Skeletal muscle satellite cell (primary cell): ENCODE results near the gene BUB1B.
"Not testable (repeated sequence)": the region's sequence is repeated elsewhere in the genome, so short reads cannot be mapped to it uniquely, and the experiment has no call there.

Experiments
- H3K27me3 ChIP-seq: 2 replicates; pipeline ENCODE4 v1.7.0; 2013; ENCODE audit warnings: low read length; ENCODE audit not compliant: control insufficient read depth, insufficient read depth
- H3K36me3 ChIP-seq: 2 replicates; pipeline ENCODE4 v1.7.0; 2013; ENCODE audit warnings: mild to moderate bottlenecking, control low read depth, low read length; ENCODE audit not compliant: insufficient read depth
- H3K4me1 ChIP-seq: 2 replicates; pipeline ENCODE4 v1.7.0; 2013; ENCODE audit warnings: low read length; ENCODE audit not compliant: control insufficient read depth, insufficient read depth
- H3K4me2 ChIP-seq: 2 replicates; pipeline ENCODE4 v1.7.0; 2013; ENCODE audit warnings: mild to moderate bottlenecking, low read length
- H3K4me3 ChIP-seq: 2 replicates; pipeline ENCODE4 v1.7.0; 2013; ENCODE audit warnings: low read length
- H3K9ac ChIP-seq: 2 replicates; pipeline ENCODE4 v1.7.0; 2013; ENCODE audit warnings: mild to moderate bottlenecking, low read depth, low read length, moderate library complexity
- H3K9me3 ChIP-seq: replicated peaks from 2 replicates; pipeline ENCODE4 v1.7.0; 2013; ENCODE audit warnings: mild to moderate bottlenecking, control low read depth, low read length

Gene BUB1B

GRCh38 chr15:40138201-40138570, 22.7 kb upstream of the BUB1B start:
- not testable (repeated sequence) for H3K9me3 ChIP-seq, H3K4me3 ChIP-seq, H3K4me1 ChIP-seq, H3K4me2 ChIP-seq, H3K36me3 ChIP-seq, H3K9ac ChIP-seq
- H3K27me3 ChIP-seq = peaks cover 22% of the 10 kb centered on the region

DNA sequence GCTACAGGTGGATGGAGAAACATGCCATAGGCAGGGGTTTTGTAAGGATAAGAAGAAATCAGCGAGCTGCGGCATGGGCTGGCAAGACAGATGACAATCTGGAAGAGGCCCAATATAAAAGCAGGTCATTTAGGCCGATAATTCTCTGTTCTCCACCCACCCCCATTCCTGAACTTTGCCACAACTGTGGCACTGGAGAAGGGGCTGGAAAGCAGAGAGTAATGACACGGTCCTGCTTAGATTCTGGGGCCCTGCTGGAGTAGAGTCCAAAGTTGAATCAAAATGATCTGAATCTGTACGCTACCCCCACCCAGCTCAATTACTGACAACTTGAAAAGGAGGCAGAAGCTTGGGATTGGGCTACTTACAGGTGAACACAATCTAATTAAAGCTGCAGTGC, 18.4 kb upstream of the BUB1B start:
- Histone ChIP-seq H3K4me2 (no peak overlapping the region), H3K4me3 (no peak overlapping the region), H3K27me3 (peaks cover 17% of the 10 kb centered on the region), H3K9ac (no peak overlapping the region), H3K36me3 (no peaks in the 10 kb centered on the region), H3K4me1 (peaks cover 7% of the 10 kb centered on the region), H3K9me3 (no peaks in the 10 kb centered on the region)

DNA sequence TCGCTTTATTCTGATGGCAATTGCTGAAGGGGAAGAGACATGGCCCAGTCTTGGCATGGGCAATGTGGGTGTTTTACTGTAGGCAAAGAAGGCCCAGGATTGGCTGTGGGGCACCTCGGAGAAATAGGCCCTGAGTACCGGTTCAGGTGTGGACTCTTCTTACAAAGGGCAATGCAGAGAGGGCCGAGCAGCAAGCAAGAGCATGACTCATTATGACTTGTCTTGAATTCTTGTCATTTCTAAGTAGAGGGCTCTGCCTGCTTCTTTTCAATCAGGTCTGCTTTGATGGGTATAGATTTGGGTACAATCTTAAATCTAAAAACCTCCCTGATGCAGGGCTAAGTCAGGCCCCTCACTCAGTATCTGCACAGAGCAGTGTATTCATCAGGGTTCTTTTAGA, 14.8 kb upstream of the BUB1B start:
- Histone ChIP-seq H3K36me3 (no peaks in the 10 kb centered on the region), H3K9me3 (no peaks in the 10 kb centered on the region), H3K9ac (no peak overlapping the region), H3K4me1 (peaks cover 19% of the 10 kb centered on the region), H3K4me3 (no peak overlapping the region), H3K27me3 (peaks cover 8% of the 10 kb centered on the region), H3K4me2 (no peak overlapping the region)

DNA sequence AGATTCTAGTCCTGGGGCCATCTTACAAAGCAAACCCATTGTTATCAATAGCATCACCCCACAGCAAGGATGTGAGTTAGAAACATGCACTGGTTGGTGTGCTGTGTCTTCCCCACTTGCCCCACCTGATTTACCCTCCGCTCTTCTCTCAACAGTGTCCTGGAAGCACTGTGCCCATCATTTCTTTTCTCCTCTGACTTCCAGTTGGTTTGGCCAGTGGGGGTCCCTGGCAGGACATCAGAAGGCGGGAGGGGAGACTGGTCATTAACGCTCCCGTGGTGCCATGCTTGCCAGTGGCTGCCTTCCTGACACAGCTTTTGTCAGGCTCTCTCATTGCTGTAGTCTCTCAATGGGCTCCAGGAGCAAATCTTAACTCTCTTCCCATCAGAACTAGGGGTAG, 11.5 kb upstream of the BUB1B start:
- Histone ChIP-seq H3K36me3 (no peaks in the 10 kb centered on the region), H3K27me3 (no peaks in the 10 kb centered on the region), H3K4me2 (no peak overlapping the region), H3K9ac (no peak overlapping the region), H3K9me3 (no peaks in the 10 kb centered on the region), H3K4me3 (no peak overlapping the region), H3K4me1 (peaks cover 19% of the 10 kb centered on the region)

GRCh38 chr15:40150163-40150925, 10.5 kb upstream of the BUB1B start:
- Histone ChIP-seq H3K4me1 (peaks cover 19% of the 10 kb centered on the region), H3K9ac (no peak overlapping the region), H3K36me3 (no peaks in the 10 kb centered on the region), H3K27me3 (peaks cover 1% of the 10 kb centered on the region), H3K4me2 (peak overlapping the region; percentile 67), H3K9me3 (no peaks in the 10 kb centered on the region), H3K4me3 (no peak overlapping the region)

DNA sequence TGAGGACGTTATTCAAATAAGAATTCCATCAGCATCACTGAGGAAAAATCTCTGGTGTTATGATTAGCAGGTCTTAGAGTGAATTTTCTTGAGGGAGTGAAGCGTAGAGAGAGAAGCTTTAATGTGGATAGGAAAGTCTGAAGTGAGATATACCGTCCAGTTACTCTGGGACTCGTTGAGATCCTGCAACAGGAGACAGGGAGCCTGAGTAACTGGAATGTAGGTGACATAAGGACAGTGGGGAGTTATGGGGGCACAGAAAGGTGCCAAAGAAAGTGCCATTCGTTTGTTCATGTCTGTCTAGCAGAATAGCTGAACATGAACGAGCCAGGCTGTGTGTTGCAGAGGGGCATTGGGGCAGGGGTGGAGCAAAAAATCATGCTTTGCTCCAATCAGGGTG, 9.4 kb upstream of the BUB1B start:
- H3K36me3 ChIP-seq = no peaks in the 10 kb centered on the region
- peaks cover 12% of the 10 kb centered on the region for H3K4me1 ChIP-seq
- H3K27me3 ChIP-seq = peaks cover 5% of the 10 kb centered on the region
- H3K4me2 ChIP-seq = no peak overlapping the region
- H3K4me3 ChIP-seq = no peak overlapping the region
- no peaks in the 10 kb centered on the region for H3K9me3 ChIP-seq
- no peak overlapping the region for H3K9ac ChIP-seq

DNA sequence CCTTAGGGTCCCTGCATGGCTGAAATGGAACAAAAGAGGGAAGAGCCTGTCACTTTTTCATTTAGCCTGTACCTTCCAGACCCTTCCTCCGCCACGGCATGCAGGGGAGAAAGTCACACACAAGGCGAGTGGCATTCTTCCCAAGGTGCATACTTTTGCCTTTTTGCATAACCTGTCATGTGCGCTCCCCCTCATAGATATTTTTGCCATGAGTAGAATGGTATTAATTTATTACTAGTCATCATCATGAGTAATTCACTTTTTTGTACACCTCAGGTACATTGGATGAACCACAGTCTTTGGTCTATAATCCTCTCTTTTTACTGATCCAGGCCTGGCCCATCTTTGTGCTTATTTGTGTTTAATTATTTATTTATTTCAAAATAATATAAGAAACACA, 8.9 kb upstream of the BUB1B start:
- Histone ChIP-seq H3K4me2 (no peak overlapping the region), H3K4me3 (no peak overlapping the region), H3K27me3 (peaks cover 5% of the 10 kb centered on the region), H3K9ac (no peak overlapping the region), H3K36me3 (no peaks in the 10 kb centered on the region), H3K4me1 (peaks cover 12% of the 10 kb centered on the region), H3K9me3 (no peaks in the 10 kb centered on the region)

DNA sequence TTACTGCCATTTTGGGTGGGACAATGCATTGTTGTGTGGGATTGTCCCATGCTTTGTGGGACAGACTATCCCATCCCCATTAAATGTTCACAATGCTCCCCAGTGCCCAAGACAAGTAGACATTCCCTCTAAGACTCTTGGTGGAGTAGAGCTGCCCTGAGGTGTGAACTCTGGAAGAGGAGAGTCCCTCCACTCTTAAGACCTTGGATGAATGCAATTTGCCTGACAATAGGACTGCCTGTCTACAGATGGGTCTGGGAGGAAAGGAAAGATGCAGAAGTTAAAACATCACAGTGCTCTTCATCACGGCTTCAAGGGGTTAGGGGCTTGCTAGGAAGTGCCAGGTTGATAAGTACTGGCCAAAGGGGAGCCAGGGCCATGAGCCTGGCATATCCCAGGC, 6.0 kb upstream of the BUB1B start:
- H3K9ac ChIP-seq, H3K9me3 ChIP-seq, H3K4me3 ChIP-seq, H3K36me3 ChIP-seq, H3K27me3 ChIP-seq, H3K4me2 ChIP-seq: not testable (repeated sequence)
- H3K4me1 ChIP-seq = peaks cover 11% of the 10 kb centered on the region

DNA sequence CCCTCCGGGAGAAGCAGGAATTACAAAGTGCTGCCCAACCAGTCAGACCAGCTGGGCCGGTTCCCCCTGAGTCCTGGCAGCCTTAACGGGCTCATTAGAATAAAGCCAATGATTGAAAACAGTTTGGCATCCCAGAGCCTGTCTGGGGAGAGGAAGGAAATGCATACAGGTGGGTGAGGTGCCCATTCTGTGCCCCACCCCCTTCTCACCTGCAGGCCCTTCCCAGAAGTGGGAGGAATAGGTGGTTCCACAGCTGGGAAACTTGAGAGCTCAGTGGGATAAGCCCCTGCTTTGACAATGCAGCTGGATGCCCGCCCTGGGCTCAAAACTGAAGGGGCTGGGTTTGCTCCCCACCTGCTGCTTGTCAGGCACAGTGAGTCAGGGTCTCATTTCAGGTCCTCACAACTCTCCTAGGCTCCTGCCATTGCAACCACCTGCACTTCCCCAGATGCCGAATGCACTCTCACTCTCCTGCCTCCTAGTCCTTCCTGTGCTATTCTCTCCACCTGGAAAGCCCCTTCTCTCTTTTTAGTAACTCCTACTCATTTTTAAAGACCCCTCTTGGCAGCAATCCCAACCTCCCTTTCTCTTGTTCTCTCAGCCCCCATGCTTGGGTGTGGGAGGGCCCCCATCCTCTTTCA, 5.5 kb upstream of the BUB1B start:
- Histone ChIP-seq H3K36me3 (no peaks in the 10 kb centered on the region), H3K4me3 (no peak overlapping the region), H3K9me3 (no peaks in the 10 kb centered on the region), H3K27me3 (peaks cover 5% of the 10 kb centered on the region), H3K4me1 (peaks cover 8% of the 10 kb centered on the region), H3K4me2 (no peak overlapping the region), H3K9ac (no peak overlapping the region)

- Histone ChIP-seq H3K4me3 (no peak overlapping the region), H3K36me3 (no peaks in the 10 kb centered on the region), H3K4me1 (peaks cover 17% of the 10 kb centered on the region), H3K9ac (no peak overlapping the region), H3K4me2 (no peak overlapping the region), H3K27me3 (peaks cover 5% of the 10 kb centered on the region), H3K9me3 (no peaks in the 10 kb centered on the region)
These were observed 3.0 kb upstream of the BUB1B start for GRCh38 chr15:40157778-40158447.

DNA sequence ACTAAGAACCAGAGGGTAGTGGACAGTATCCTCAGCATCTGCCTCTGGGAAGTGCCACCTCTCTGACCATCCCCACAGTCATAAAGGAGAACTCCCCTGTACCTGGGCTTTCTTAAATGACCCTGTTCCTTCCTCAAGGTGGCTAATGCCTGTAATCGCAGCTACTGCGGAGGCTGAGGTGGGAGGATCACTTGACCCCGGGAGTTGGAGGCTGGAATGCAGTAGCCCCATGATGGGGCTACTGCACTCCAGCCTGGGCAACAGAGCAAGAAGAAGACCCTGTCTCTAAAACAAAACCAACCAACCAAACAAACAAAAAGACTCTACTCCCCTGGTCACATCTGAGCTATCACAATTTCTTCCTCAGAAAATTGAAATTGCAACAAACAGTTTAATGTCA, 848 bp upstream of the BUB1B start:
- Histone ChIP-seq H3K4me3 (no peak overlapping the region), H3K36me3 (peaks cover 3% of the 10 kb centered on the region), H3K27me3 (peaks cover 5% of the 10 kb centered on the region), H3K9ac (no peak overlapping the region), H3K4me1 (peaks cover 21% of the 10 kb centered on the region), H3K4me2 (no peak overlapping the region), H3K9me3 (no peaks in the 10 kb centered on the region)
